SU-DHL-6 (cell line): ENCODE data around the gene MRRF.

Experiments
- EZH2phosphoT487 ChIP-seq: fragments of 200-600 bp; sonication (generic), shearing (Covaris generic); conservative IDR thresholded peaks from 2 replicates; pipeline ENCODE4 v1.6.1; 2018; ENCODE audit warnings: mild to moderate bottlenecking, antibody characterized with exemption, low read length, moderate library complexity, mixed read lengths
- TF ChIP-seq, protein P1 (sequence below): fragments of 200-600 bp; sonication (generic); IDR thresholded peaks from one replicate; pipeline ENCODE4 v1.5.1; 2017; ENCODE audit warnings: antibody characterized with exemption, mild to moderate bottlenecking, low read length, moderate library complexity; ENCODE audit not compliant: insufficient read depth, poor library complexity, severe bottlenecking

DNA sequence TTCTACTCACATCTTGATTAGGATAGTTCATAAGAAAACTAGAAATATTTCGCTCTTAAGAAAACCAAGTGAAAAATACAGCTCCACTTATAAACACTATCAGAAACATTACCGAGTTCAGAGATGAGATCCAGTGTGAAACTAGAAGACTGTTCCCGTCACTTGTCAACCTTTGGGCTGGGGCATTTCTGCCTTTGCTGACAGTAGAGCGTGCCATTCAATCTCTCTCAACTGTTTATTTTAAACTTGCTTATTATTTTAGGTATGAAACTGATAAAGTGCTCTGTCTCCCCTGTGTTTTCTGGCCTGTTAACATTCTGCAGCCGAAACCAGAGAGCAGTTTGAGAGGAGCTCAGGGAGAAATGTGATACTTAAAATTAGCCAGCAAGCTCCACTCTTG is 16.7 kb downstream of the MRRF start:
- TF ChIP-seq, protein P1, sequence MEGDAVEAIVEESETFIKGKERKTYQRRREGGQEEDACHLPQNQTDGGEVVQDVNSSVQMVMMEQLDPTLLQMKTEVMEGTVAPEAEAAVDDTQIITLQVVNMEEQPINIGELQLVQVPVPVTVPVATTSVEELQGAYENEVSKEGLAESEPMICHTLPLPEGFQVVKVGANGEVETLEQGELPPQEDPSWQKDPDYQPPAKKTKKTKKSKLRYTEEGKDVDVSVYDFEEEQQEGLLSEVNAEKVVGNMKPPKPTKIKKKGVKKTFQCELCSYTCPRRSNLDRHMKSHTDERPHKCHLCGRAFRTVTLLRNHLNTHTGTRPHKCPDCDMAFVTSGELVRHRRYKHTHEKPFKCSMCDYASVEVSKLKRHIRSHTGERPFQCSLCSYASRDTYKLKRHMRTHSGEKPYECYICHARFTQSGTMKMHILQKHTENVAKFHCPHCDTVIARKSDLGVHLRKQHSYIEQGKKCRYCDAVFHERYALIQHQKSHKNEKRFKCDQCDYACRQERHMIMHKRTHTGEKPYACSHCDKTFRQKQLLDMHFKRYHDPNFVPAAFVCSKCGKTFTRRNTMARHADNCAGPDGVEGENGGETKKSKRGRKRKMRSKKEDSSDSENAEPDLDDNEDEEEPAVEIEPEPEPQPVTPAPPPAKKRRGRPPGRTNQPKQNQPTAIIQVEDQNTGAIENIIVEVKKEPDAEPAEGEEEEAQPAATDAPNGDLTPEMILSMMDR = no peak
- TF ChIP-seq EZH2phosphoT487 = no peak
